IMR-90 (cell line): Measurements from ENCODE around the gene GRIN1.

Source experiments
- CTCF ChIP-seq: conservative IDR thresholded peaks from 2 replicates; pipeline ENCODE4 v1.5.1; 2012; ENCODE audit warnings: mild to moderate bottlenecking, low read depth, low read length, improper control_type of control experiment
- SMC3 ChIP-seq: fragments of 150-350 bp; IDR thresholded peaks from 2 replicates; pipeline ENCODE4 v1.6.1; 2016; ENCODE audit warnings: low read depth, mild to moderate bottlenecking, antibody characterized with exemption, low read length, moderate library complexity

- TF ChIP-seq CTCF (no peak), SMC3 (no peak)
Observed at GRCh38 chr9:137110147-137110910, 28.6 kb upstream of the GRIN1 start.
